ENCODE measurements around the gene RFWD3. TPM values are rescaled to one million over a fixed set of nuclear protein-coding genes. Genes with fewer than 3 reads are reported as not detected.

The RFWD3 gene
- total and polyA plus RNA-seq, 2 of the 13 experiments (the other 11 are each of a cell fraction or from before 2014, with no cell fraction given): 23.4 to 62.6 TPM

DNA sequence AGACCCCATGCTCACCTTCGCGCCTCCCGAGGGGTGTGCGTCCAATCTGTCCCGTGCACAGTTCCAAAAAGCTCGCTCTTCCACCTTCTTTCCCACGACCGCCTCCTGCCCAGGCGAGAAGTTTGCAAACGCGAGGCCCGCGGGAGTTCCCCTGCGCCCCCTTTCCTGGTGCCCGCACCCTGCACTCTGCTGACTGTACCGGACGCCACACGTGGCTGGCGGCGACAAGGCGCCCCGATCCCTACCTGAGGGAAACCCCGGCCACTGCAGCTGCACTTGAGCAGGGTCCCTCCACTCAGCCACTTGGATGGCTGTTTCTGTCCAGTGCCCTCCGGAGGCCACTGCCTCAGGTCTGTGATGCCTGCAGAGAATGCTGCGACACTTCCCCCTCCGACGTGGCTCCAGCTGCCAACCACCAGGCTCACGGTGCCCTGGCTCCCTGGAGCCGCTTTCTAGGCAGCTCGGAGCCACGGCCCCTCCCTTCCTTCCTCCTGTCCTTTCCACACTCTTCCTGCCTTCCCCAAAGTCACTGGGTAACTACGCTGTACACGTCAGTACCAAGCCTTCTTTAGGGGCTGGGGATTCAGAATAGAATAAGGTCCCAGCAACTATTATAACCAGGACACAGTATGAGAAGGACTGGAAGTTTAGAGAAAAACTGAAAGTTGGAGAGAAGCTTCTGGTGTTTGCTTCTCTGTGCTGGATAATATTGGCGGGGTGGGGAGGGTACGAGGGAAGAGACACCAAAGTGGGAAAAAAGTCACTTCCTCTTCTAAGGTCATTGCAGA, 34.0 kb upstream of the RFWD3 start, which contains the start of gene MLKL (continued):
- TF ChIP-seq HNF1B (CRISPR knock-in tag; IDR thresholded peaks at IDR 0.05) (no peak), ZNF230 (CRISPR knock-in tag; IDR thresholded peaks at IDR 0.05) (peak; percentile 93), MAX (IDR thresholded peaks at IDR 0.05) (peak; percentile 96), ZNF180 (CRISPR knock-in tag; IDR thresholded peaks at IDR 0.05; ENCODE audit: borderline replicate concordance, low read depth) (no peak), ZSCAN25 (CRISPR knock-in tag; IDR thresholded peaks at IDR 0.05) (peak; percentile 67), SP4 (CRISPR knock-in tag; IDR thresholded peaks at IDR 0.05) (0 out of 2 replicates have a peak, but pooled peaks have one; percentile 36), LCORL (IDR thresholded peaks at IDR 0.05) (no peak), LCORL (CRISPR knock-in tag; IDR thresholded peaks at IDR 0.05) (peak; percentile 84; the same call in 1 of the 2 replicates), KLF15 (CRISPR knock-in tag; IDR thresholded peaks at IDR 0.05; ENCODE audit: borderline replicate concordance) (peak; percentile 79; the same call in 1 of the 2 replicates), ZNF614 (CRISPR knock-in tag; IDR thresholded peaks at IDR 0.05; ENCODE audit: borderline replicate concordance) (peak; percentile 59; the same call in 1 of the 2 replicates), ZFP37 (CRISPR knock-in tag; IDR thresholded peaks at IDR 0.05; ENCODE audit: borderline replicate concordance) (no peak), SRSF1 (optimal IDR thresholded peaks at IDR 0.05; ENCODE audit: low read depth, low read length) (no peak), MAFG (CRISPR knock-in tag; IDR thresholded peaks at IDR 0.05) (no peak), CEBPB (IDR thresholded peaks at IDR 0.05; ENCODE audit: borderline replicate concordance, low read depth, low read length) (no peak), GFI1 (CRISPR knock-in tag; IDR thresholded peaks at IDR 0.05; ENCODE audit: borderline replicate concordance) (no peak; the same call in 1 of the 2 replicates), ZNF703 (CRISPR knock-in tag; IDR thresholded peaks at IDR 0.05; ENCODE audit: borderline replicate concordance) (no peak), ARNTL (CRISPR knock-in tag; IDR thresholded peaks at IDR 0.05) (peak; percentile 78), ZNF556 (CRISPR knock-in tag; IDR thresholded peaks at IDR 0.05; ENCODE audit: borderline replicate concordance) (0 out of 2 replicates have a peak, but pooled peaks have one; percentile 19), MIER3 (CRISPR knock-in tag; IDR thresholded peaks at IDR 0.05; ENCODE audit: borderline replicate concordance) (no peak), ARHGAP35 (CRISPR knock-in tag; IDR thresholded peaks at IDR 0.05; ENCODE audit: borderline replicate concordance) (peak; percentile 84), RFX5 (IDR thresholded peaks at IDR 0.05; ENCODE audit: low read depth, low read length) (no peak)
- TF ChIP-seq, protein P1, sequence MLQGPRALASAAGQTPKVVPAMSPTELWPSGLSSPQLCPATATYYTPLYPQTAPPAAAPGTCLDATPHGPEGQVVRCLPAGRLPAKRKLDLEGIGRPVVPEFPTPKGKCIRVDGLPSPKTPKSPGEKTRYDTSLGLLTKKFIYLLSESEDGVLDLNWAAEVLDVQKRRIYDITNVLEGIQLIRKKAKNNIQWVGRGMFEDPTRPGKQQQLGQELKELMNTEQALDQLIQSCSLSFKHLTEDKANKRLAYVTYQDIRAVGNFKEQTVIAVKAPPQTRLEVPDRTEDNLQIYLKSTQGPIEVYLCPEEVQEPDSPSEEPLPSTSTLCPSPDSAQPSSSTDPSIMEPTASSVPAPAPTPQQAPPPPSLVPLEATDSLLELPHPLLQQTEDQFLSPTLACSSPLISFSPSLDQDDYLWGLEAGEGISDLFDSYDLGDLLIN (CRISPR knock-in tag; IDR thresholded peaks at IDR 0.05; ENCODE audit: borderline replicate concordance): 0 out of 2 replicates have a peak, but pooled peaks have one; percentile 64
- TF ChIP-seq, protein P2, sequence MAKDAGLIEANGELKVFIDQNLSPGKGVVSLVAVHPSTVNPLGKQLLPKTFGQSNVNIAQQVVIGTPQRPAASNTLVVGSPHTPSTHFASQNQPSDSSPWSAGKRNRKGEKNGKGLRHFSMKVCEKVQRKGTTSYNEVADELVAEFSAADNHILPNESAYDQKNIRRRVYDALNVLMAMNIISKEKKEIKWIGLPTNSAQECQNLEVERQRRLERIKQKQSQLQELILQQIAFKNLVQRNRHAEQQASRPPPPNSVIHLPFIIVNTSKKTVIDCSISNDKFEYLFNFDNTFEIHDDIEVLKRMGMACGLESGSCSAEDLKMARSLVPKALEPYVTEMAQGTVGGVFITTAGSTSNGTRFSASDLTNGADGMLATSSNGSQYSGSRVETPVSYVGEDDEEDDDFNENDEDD (CRISPR knock-in tag; IDR thresholded peaks at IDR 0.05; ENCODE audit: borderline replicate concordance): peak; percentile 67; the same call in 1 of the 2 replicates
- TF ChIP-seq, protein P3, sequence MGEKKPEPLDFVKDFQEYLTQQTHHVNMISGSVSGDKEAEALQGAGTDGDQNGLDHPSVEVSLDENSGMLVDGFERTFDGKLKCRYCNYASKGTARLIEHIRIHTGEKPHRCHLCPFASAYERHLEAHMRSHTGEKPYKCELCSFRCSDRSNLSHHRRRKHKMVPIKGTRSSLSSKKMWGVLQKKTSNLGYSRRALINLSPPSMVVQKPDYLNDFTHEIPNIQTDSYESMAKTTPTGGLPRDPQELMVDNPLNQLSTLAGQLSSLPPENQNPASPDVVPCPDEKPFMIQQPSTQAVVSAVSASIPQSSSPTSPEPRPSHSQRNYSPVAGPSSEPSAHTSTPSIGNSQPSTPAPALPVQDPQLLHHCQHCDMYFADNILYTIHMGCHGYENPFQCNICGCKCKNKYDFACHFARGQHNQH (CRISPR knock-in tag; IDR thresholded peaks at IDR 0.05): peak; percentile 70

Measured in HepG2 (cell line).